SJSA1 (cell line): ENCODE results near the gene ARRDC1. TPM values are rescaled to one million over a fixed set of nuclear protein-coding genes. Genes with fewer than 3 reads are reported as not detected.
A peak's percentile ranks its signal among the peaks of the same experiment; 100 is the strongest.
"Not testable (repeated sequence)": the region's sequence is repeated elsewhere in the genome, so short reads cannot be mapped to it uniquely, and the experiment has no call there.

Experiments
- DNase-seq, 2 experiments: peaks; one replicate each; pipeline ENCODE4 v3.0.0-alpha.2; 2015 to 2020; ENCODE audit warnings: low spot score in 2 of 2, low read depth in 1 of 2
- H3K27ac ChIP-seq: fragments of 250-450 bp; sonication (Bioruptor Pico); 2 replicates; pipeline ENCODE4 v1.5.1; 2020; ENCODE audit warnings: mild to moderate bottlenecking, moderate library complexity
- H3K27me3 ChIP-seq: fragments of 250-450 bp; sonication (Bioruptor Pico); replicated peaks from 2 replicates; pipeline ENCODE4 v1.5.1; 2020; ENCODE audit warnings: mild to moderate bottlenecking, moderate library complexity
- H3K36me3 ChIP-seq: fragments of 250-450 bp; sonication (Bioruptor Pico); 2 replicates; pipeline ENCODE4 v1.5.1; 2020; ENCODE audit warnings: mild to moderate bottlenecking
- H3K4me1 ChIP-seq: fragments of 250-450 bp; sonication (Bioruptor Pico); replicated peaks from 2 replicates; pipeline ENCODE4 v1.6.1; 2021; ENCODE audit warnings: mild to moderate bottlenecking
- H3K4me3 ChIP-seq: fragments of 250-450 bp; sonication (Bioruptor Pico); 2 replicates; pipeline ENCODE4 v1.5.1; 2020; ENCODE audit warnings: mild to moderate bottlenecking
- H3K9me3 ChIP-seq: fragments of 250-450 bp; sonication (Bioruptor Pico); replicated peaks from 2 replicates; pipeline ENCODE4 v1.5.1; 2020; ENCODE audit warnings: mild to moderate bottlenecking
- total RNA-seq: library from RNA; depleted of rRNA; stranded (reverse); fragments of >200 nt; shearing (Covaris generic); gene quantifications from 2 replicates; pipeline ENCODE4 v1.2.3, GENCODE V29; 2014

Gene ARRDC1
- total RNA-seq, 1 experiment from 2014 or later: 8.0 TPM

DNA sequence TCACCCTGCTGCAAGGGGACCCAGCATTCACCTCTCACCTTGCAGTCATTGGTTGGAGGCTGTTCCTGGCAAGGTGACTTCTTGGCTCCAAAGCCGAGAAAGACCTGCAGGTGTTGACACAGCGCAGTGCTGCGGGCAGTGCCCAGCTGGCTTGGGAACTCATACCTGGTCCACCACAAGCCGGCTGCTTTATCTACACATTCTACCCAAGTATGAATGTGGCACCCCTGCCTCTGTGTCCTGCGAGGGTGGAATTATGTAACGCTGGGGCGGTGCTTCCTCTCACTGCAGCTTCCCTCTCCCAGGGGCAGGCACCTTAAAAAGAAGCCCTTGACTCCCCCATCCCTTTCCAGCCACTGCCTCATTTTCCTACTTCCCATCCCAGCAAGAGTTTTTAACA, 12.7 kb upstream of the ARRDC1 start:
- H3K27me3 ChIP-seq: no peaks in the 10 kb centered on the region
- DNase-seq: no peak
- H3K36me3 ChIP-seq: peaks cover 21% of the 10 kb centered on the region
- H3K4me1 ChIP-seq: peaks cover 15% of the 10 kb centered on the region
- no peaks in the 10 kb centered on the region for H3K9me3 ChIP-seq
- no peak overlapping the region for H3K4me3 ChIP-seq
- H3K27ac ChIP-seq: no peak overlapping the region

DNA sequence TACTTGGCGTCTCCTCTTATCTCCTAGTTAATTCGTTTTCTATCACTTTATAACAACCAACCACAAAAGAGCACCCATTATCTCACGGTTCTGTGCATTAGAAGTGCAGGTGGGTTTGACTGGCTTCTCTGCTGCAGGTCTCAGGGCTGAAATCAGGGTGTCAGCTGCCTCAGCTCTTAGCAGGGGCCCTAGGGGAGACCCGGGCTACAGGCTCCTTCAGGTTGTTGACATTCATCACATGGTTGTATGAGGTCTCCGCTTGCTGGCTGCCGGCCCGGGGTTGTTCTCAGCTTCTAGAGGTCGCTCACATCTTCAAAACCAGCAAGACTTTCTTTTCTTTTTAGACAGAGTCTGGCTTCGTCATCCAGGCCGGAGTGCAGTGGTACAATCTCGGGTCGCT, 12.3 kb upstream of the ARRDC1 start:
- Histone ChIP-seq H3K4me1 (peaks cover 15% of the 10 kb centered on the region), H3K27me3 (no peaks in the 10 kb centered on the region), H3K4me3 (no peak overlapping the region), H3K36me3 (peaks cover 17% of the 10 kb centered on the region), H3K27ac (no peak overlapping the region), H3K9me3 (no peaks in the 10 kb centered on the region)
- no peak for DNase-seq

DNA sequence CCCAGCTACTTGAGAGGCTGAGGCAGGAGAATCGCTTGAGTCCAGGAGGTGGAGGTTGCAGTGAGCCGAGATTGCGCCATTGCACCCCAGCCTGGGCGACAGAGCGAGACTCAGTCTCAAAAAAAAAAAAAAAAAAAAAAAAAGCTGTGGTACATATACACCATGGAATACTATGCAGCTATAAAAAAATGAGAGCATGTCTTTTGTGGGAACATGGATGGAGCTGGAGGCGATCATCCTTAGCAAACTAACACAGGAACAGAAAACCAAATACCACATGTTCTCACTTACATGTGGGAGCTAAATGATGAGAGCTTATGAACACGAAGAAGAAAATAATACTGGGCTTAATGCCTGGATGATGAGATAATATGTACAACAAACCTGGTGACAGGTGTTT, 8.9 kb upstream of the ARRDC1 start:
- not testable (repeated sequence) for DNase-seq, H3K36me3 ChIP-seq, H3K4me1 ChIP-seq, H3K27me3 ChIP-seq, H3K9me3 ChIP-seq, H3K4me3 ChIP-seq, H3K27ac ChIP-seq

DNA sequence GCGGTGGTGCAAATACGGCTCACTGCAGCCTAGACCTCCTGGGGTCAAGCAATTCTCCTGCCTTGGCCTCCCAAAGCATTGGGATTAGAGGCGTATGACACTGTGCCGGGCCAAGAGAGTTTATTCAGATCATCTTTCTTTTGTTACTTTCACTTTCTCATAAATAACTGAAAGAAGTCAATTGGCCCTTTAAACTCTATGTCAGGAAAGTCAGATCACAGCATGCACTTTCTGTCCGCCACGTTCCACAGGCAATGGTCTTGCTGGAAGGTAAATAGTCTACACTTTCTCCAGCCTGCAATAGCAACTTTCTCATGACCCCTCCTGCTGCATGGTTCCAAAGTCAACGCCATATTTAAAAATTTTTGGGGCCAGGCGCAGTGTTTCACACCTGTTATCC, 6.5 kb upstream of the ARRDC1 start:
- Histone ChIP-seq H3K4me3 (no peak overlapping the region), H3K36me3 (no peaks in the 10 kb centered on the region), H3K9me3 (no peaks in the 10 kb centered on the region), H3K27me3 (no peaks in the 10 kb centered on the region), H3K4me1 (no peaks in the 10 kb centered on the region), H3K27ac (no peak overlapping the region)
- DNase-seq: no peak

DNA sequence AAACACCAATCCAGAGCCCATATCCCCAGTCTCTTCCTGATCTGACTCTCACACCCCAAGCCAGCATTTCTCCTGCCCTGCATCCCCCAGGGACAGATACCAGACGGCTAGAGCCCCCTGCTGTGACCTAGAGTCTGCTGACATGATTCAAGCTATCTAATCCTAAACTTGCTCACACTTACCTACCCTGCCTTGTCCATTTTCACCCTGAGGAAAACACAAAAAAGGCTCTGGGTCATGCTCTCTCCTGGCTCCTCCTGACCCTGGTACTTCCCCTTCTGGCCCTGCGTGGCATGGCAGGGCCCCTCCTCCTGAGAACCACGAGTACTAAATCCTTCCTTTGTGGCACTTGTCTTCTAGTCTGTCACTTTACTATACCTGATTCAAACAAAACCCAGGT, 2.8 kb upstream of the ARRDC1 start:
- peaks cover 7% of the 10 kb centered on the region for H3K9me3 ChIP-seq
- peaks cover 5% of the 10 kb centered on the region for H3K36me3 ChIP-seq
- no peaks in the 10 kb centered on the region for H3K27me3 ChIP-seq
- H3K4me3 ChIP-seq: no peak overlapping the region
- no peak for DNase-seq
- H3K4me1 ChIP-seq: peaks cover 10% of the 10 kb centered on the region
- no peak overlapping the region for H3K27ac ChIP-seq

DNA sequence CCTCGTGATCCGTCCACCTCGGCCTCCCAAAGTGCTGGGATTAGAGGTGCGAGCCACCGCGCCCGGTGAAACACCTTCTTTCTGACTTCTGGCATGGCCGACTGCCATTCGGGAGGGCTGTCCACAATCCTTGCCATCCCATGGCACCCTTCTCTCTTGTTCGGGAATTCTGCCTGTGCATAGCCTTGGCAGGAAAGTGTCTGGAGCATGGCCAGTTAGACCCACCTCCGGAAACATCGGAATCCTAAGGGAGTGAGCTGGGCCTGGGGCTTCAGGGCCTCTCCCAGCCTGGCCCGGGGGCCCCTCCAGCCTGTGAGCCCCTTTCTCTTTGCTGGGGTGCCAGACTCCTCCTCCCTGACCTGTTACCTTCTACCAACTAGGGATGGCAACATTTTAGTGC, 1.6 kb upstream of the ARRDC1 start:
- Histone ChIP-seq H3K27me3 (no peaks in the 10 kb centered on the region), H3K4me1 (peaks cover 10% of the 10 kb centered on the region), H3K27ac (no peak overlapping the region), H3K9me3 (peaks cover 7% of the 10 kb centered on the region), H3K4me3 (no peak overlapping the region), H3K36me3 (peaks cover 5% of the 10 kb centered on the region)
- no peak for DNase-seq

DNA sequence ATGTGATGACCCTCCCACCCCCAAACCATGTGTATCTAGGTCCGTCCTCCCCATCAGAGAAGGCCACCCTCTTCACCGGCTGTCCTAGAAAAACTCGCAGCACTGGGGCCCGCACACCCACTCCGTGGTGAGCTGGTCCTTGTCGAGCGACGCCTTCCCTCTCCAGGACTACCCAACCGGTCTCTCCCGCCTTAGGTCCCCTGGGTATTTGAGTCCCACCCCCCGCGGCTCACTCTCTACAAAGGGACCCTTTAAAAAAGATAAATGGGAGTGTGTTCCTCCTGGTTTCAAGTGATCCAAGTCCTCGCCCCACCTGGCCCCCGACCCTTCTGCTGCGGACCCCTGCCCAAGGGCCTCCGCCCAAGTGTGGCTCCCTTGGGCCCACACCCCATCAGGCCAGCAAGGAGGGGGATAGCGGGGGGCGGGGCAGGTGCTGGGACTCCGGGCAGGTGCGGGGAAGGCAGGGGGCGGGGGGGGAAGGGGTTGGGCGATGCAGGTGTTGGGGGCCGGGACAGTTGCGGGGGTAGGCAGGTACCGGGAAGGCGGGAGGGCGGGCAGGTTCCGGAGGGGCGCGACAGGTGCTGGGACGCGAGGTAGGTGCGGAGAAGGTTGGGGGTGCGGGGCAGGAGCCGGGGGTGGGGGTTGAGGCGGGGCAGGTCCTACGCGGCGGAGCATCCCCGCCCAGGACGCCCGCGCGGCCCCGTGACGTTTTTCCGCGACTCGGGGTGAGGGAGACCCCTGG, 970 bp upstream of the ARRDC1 start:
- DNase-seq: no peak
- H3K4me1 ChIP-seq: peaks cover 10% of the 10 kb centered on the region
- H3K4me3 ChIP-seq: no peak overlapping the region
- no peaks in the 10 kb centered on the region for H3K27me3 ChIP-seq
- no peak overlapping the region for H3K27ac ChIP-seq
- peaks cover 5% of the 10 kb centered on the region for H3K36me3 ChIP-seq
- peaks cover 7% of the 10 kb centered on the region for H3K9me3 ChIP-seq

DNA sequence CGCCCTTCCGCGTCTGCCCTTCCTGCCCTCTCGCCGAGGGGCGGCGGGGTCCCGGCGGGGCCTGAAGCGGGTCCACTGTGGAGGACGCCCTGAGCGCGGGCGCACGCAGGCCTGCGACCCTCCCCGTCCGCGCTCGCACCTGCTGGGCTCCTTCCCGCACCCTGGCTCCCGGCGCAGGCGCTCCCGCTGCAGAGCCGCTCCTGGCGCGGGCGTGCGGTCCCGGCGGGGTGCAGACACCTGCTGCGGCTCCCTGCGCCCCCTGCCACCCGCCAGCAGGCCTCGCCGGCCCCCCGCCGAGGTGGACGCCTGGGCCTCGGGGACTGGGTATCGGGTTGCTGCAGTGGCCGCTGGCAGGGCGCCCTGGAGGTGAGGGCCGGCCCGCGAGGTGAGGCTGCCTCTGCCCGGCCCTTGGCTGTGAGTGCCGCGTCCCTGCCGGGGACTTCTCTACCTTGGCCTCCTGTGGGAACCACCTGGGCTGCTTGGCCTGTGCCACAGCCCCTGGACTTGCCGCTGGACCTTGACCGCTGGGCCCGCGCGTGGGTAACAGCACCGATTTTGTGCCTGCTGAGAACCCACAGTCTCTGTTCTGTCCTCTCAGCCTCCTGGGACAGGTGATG, 627 bp downstream of the ARRDC1 start:
- Histone ChIP-seq H3K4me3 (peak overlapping the region; percentile 91), H3K27ac (no peak overlapping the region), H3K9me3 (peaks cover 7% of the 10 kb centered on the region), H3K4me1 (peaks cover 10% of the 10 kb centered on the region), H3K27me3 (no peaks in the 10 kb centered on the region), H3K36me3 (peaks cover 5% of the 10 kb centered on the region)
- DNase-seq: no peak

DNA sequence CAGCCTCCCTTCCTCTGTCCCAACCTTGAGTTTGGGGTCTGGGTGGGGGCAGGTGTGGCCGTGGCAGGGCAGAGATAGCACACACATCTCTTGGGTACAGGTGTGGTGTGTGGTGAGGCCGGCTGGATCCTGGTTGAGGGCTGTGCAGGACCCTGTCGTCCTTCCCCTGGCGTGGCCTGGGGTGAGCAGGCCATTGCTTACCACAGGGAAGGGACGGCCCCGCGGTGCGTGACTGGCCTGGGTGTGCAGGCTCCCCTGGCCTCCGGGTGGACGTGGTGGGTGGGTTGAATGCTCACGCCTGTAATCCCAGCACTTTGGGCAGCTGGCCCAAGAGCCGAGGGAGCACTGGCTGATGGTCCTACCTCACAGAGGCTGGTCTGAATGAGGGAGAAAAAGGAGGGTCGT, 1.2 kb downstream of the ARRDC1 start:
- Histone ChIP-seq H3K27me3 (no peaks in the 10 kb centered on the region), H3K9me3 (peaks cover 7% of the 10 kb centered on the region), H3K4me1 (peaks cover 15% of the 10 kb centered on the region), H3K27ac (no peak overlapping the region), H3K4me3 (no peak overlapping the region), H3K36me3 (peaks cover 5% of the 10 kb centered on the region)
- DNase-seq: no peak

DNA sequence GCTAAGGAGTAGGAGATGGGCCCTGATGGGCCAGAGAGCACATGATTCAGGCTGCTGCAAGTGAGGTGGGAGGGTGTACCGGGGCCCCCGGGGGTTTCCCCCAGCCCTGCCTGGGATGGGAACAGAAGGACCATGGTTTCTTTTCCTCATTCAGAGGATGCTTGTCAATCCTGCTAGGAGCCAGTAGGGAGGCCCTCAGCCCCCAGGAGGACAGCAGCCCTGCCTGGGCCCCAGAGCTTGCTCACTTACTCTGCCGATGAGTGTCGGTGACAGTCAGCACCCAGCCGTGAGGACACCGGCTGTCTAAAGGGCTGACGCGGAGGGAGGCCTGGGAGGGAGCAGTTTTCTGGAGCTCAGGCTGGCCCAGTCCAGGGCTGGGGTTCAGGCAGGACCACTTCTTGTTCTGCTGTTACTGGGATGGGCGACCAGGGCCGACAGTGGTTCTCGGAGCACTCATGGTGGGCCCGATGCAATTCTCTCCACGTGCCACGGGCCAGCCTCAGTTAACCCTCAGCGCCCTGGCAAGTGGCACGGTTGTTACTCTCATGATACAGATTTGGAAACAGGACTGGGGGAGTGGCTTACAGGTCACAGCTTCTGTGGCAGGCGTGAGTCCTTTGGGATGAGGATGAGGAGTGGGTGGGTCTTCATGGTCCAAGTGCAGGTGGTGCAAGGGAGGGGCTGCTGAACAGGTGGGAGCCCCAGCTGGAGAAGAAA, 1.8 kb downstream of the ARRDC1 start:
- Histone ChIP-seq H3K36me3 (peaks cover 5% of the 10 kb centered on the region), H3K27ac (no peak overlapping the region), H3K27me3 (no peaks in the 10 kb centered on the region), H3K4me3 (no peak overlapping the region), H3K9me3 (peaks cover 7% of the 10 kb centered on the region), H3K4me1 (peaks cover 21% of the 10 kb centered on the region)
- no peak for DNase-seq

DNA sequence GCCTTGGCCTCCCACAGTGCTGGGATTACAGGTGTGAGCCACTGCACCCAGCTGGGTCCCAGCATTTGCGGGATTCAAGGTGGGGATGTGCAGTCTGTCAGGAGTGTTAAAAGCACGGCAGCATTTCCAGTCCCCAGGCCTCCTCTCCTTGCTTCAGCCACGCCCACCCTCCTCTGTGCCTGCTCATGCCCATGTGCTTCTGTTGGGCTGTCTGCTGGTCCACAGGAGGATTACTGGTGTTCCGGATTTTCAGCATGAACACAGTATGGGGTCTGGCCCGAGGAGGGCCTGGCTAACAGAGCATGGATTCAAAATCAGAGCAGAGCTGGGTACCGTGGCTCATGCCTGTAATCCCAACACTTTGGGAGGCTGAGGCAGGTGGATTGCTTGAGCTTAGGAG, 5.5 kb downstream of the ARRDC1 start:
- Histone ChIP-seq H3K9me3 (peaks cover 3% of the 10 kb centered on the region), H3K4me3 (no peak overlapping the region), H3K4me1 (peaks cover 28% of the 10 kb centered on the region), H3K27me3 (no peaks in the 10 kb centered on the region), H3K36me3 (peaks cover 32% of the 10 kb centered on the region), H3K27ac (no peak overlapping the region)
- DNase-seq: no peak

DNA sequence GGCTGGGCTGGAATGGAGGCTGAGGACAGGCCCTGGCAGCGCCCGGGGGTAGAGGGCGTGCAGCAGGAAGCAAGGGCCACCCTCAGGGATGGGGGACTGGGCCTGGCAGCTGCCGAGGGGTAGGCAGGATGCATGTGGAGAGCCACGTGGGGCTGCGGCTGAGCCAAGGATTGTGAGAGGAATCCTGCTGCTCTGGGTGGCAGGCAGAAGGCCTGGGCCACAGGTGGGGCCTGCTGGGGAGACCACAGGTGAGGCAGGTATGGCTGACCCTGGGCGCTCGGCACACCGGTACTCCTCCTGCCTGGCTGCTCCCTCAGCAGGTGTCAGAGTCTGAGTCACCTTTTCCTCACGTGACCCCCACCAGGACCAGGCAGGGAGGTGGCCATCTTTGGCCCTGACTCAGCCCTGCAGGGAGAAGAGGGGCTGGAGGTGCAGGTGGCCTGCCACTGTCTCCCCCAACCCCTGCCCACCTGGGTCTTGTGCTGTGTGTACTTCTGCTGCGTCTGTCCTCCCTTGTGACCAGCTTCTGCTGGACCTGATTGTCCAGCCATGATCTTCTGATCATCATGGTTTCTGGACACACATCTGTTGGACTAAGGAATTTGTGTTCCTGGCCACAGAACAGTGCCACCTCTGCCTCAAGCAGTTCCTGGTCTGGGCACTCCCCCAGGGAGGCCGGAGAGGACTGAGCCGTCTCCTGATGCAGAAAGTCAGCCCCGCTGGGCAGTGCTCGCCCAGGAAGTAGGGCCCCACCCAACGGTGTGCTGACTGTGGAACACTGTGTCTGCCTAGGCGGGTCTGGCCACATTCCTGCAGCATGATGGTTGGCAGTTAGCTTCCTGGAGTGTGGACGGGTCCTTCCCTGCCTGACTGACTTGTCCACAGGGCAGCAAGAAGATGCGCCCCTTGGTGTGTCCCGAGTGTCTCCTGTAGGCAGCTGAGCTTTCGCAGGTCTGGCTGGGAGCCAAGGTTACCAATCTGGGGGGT, 6.4 kb downstream of the ARRDC1 start:
- Histone ChIP-seq H3K27me3 (no peaks in the 10 kb centered on the region), H3K9me3 (no peaks in the 10 kb centered on the region), H3K4me3 (no peak overlapping the region), H3K36me3 (peaks cover 36% of the 10 kb centered on the region), H3K4me1 (peaks cover 22% of the 10 kb centered on the region), H3K27ac (peak overlapping the region; percentile 72)
- peak; percentile 60 to 91 for DNase-seq

DNA sequence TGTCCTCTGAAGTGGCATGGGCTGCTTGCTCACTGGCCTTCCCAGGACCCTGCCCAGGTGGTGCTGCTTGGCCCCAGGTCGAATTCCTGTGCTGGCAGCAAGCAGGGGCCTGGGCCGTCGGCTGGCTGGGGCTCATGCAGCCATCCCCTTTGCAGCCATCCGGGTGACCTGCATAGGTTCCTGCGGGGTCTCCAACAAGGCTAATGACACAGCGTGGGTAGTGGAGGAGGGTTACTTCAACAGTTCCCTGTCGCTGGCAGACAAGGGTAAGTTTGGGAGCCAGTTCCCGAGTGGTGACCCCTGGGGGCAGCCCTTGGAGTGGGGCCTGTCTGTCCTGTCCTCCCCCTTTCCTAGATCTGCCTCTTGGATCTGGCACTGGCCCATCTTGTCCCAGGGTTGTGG, 7.3 kb downstream of the ARRDC1 start:
- Histone ChIP-seq H3K27me3 (no peaks in the 10 kb centered on the region), H3K27ac (peak overlapping the region; percentile 72), H3K4me1 (peaks cover 28% of the 10 kb centered on the region), H3K9me3 (no peaks in the 10 kb centered on the region), H3K36me3 (peaks cover 44% of the 10 kb centered on the region), H3K4me3 (no peak overlapping the region)
- DNase-seq: no peak
